NCI-H446 (cell line): ENCODE measurements around the gene GDPGP1.
"Not testable (repeated sequence)": the region's sequence is repeated elsewhere in the genome, so short reads cannot be mapped to it uniquely, and the experiment has no call there.

ENCODE experiments used
- DNase-seq, 2 experiments: peaks; one replicate each; lab custom pipeline; 2025; lab: John Stamatoyannopoulos, UW

GDPGP1 gene

GRCh38 chr15:90261811-90262210, 27.8 kb downstream of the GDPGP1 start:
- no peak for DNase-seq

- DNase-seq: no peak
Observed at GRCh38 chr15:90262426-90262825, 28.4 kb downstream of the GDPGP1 start.

GRCh38 chr15:90264671-90265070, 30.7 kb downstream of the GDPGP1 start:
- no peak for DNase-seq

- peak; percentile 74 to 76 for DNase-seq
Observed at GRCh38 chr15:90265271-90266060, 31.5 kb downstream of the GDPGP1 start, which contains the start of gene NGRN. Gene NGRN (plus strand): TSS chr15:90265672. CDS start chr15:90265713, 41 bp downstream.

GRCh38 chr15:90266061-90266431, 32.0 kb downstream of the GDPGP1 start:
- peak in 1 of 2 experiments; percentile 30 for DNase-seq

- DNase-seq: no peak
Observed at GRCh38 chr15:90266485-90266884, 32.5 kb downstream of the GDPGP1 start.

- no peak for DNase-seq
Observed at GRCh38 chr15:90268415-90268814, 34.4 kb downstream of the GDPGP1 start.

GRCh38 chr15:90270502-90271150, 36.6 kb downstream of the GDPGP1 start:
- DNase-seq: no peak

- no peak for DNase-seq
Observed at GRCh38 chr15:90271459-90272166, 37.6 kb downstream of the GDPGP1 start.

GRCh38 chr15:90278467-90278866, 44.5 kb downstream of the GDPGP1 start:
- not testable (repeated sequence) for DNase-seq

GRCh38 chr15:90280743-90281142, 46.7 kb downstream of the GDPGP1 start:
- DNase-seq: not testable (repeated sequence)

- DNase-seq: not testable (repeated sequence)
Observed at GRCh38 chr15:90281637-90282036, 47.6 kb downstream of the GDPGP1 start.

GRCh38 chr15:90286678-90287077, 52.7 kb downstream of the GDPGP1 start:
- DNase-seq: peak in 1 of 2 experiments; percentile 28

- no peak for DNase-seq
Observed at GRCh38 chr15:90287101-90287500, 53.1 kb downstream of the GDPGP1 start.

GRCh38 chr15:90287946-90288345, 53.9 kb downstream of the GDPGP1 start:
- no peak for DNase-seq

- DNase-seq: peak in 1 of 2 experiments; percentile 2
Observed at GRCh38 chr15:90291679-90292356, 57.8 kb downstream of the GDPGP1 start.

- DNase-seq: peak in 1 of 2 experiments; percentile 32
Observed at GRCh38 chr15:90293040-90293810, 59.2 kb downstream of the GDPGP1 start.

- DNase-seq: no peak
Observed at GRCh38 chr15:90294159-90294558, 60.1 kb downstream of the GDPGP1 start.

- peak in 1 of 2 experiments; percentile 38 for DNase-seq
Observed at GRCh38 chr15:90294601-90295269, 60.7 kb downstream of the GDPGP1 start.

GRCh38 chr15:90295270-90295648, 61.2 kb downstream of the GDPGP1 start:
- no peak for DNase-seq
